Loucy (cell line): ENCODE results near the gene LCA5L.

ENCODE experiments used
- EZH2phosphoT487 ChIP-seq: fragments of 200-600 bp; IDR thresholded peaks from 2 replicates; pipeline ENCODE4 v1.6.1; 2018; ENCODE audit warnings: antibody characterized with exemption, mild to moderate bottlenecking, moderate library complexity, borderline replicate concordance
- TF ChIP-seq, protein P1 (sequence below): fragments of 200-600 bp; sonication (generic); conservative IDR thresholded peaks from 2 replicates; pipeline ENCODE4 v1.5.1; 2014; ENCODE audit warnings: mild to moderate bottlenecking, antibody characterized with exemption, low read length

DNA sequence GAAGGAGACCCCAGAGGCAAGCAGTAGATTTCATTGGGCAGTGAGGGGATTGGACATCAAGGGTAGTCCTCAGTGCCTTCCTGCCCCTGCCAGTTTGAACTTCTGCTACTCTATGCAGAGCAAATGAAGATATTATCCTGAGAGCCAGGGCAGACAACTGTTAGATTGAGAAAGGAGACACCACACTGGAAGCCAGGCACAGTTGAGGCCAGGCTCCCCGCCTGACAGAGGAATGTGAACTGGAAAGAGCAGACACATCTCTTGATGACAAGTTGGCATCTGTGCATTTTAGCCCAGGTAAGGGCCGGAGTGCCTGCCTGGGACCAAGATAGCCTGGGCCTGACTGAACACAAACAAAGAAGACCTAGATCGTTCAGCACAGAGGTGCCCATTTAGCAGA lies 22.2 kb upstream of the LCA5L start:
- TF ChIP-seq, protein P1, sequence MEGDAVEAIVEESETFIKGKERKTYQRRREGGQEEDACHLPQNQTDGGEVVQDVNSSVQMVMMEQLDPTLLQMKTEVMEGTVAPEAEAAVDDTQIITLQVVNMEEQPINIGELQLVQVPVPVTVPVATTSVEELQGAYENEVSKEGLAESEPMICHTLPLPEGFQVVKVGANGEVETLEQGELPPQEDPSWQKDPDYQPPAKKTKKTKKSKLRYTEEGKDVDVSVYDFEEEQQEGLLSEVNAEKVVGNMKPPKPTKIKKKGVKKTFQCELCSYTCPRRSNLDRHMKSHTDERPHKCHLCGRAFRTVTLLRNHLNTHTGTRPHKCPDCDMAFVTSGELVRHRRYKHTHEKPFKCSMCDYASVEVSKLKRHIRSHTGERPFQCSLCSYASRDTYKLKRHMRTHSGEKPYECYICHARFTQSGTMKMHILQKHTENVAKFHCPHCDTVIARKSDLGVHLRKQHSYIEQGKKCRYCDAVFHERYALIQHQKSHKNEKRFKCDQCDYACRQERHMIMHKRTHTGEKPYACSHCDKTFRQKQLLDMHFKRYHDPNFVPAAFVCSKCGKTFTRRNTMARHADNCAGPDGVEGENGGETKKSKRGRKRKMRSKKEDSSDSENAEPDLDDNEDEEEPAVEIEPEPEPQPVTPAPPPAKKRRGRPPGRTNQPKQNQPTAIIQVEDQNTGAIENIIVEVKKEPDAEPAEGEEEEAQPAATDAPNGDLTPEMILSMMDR: no peak
- TF ChIP-seq EZH2phosphoT487: no peak
